Esophagus muscularis mucosa (tissue), 3 donors: ENCODE measurements around the gene CLEC3A.

Experiments
- POLR2A ChIP-seq: fragments of 450-650 bp; IDR thresholded peaks from one replicate; pipeline ENCODE4 v1.6.1; 2017; ENCODE audit warnings: antibody characterized with exemption, moderate library complexity, mild to moderate bottlenecking, low read depth
- TF ChIP-seq, protein P1 (sequence below), 3 experiments: fragments of 200-600 bp in 2 of 3; fragments of 450-650 bp in 1 of 3; sonication (generic) in 2 of 3; IDR thresholded peaks; one replicate each; pipeline ENCODE4 v1.5.1; 2017 to 2019; ENCODE audit warnings: antibody characterized with exemption in 3 of 3, mild to moderate bottlenecking in 2 of 3, moderate library complexity in 1 of 3

DNA sequence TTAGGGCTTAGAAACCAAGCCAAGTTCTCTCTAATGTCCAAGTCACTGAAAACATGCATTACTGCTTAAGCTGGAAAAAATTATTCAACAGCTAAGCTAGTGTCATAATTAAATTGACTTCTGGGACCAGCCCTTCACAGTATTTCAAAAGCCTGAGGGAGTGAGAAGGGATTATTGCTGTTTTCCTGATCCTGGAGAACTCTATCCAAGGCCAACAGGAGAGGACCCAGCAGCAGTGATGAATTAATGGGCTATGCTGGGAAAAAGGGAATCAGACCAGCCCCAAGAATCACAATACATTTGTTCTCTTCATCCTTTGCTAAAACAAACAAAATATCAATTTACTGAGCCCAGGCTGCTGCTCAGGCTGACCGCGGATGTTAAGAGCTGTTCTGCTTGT lies 34.5 kb upstream of the CLEC3A start:
- TF ChIP-seq, protein P1, sequence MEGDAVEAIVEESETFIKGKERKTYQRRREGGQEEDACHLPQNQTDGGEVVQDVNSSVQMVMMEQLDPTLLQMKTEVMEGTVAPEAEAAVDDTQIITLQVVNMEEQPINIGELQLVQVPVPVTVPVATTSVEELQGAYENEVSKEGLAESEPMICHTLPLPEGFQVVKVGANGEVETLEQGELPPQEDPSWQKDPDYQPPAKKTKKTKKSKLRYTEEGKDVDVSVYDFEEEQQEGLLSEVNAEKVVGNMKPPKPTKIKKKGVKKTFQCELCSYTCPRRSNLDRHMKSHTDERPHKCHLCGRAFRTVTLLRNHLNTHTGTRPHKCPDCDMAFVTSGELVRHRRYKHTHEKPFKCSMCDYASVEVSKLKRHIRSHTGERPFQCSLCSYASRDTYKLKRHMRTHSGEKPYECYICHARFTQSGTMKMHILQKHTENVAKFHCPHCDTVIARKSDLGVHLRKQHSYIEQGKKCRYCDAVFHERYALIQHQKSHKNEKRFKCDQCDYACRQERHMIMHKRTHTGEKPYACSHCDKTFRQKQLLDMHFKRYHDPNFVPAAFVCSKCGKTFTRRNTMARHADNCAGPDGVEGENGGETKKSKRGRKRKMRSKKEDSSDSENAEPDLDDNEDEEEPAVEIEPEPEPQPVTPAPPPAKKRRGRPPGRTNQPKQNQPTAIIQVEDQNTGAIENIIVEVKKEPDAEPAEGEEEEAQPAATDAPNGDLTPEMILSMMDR (IDR thresholded peaks at IDR 0.05), result no peak
- TF ChIP-seq POLR2A, result no peak
